IPS DF 6.9 (cell line): ENCODE results near the gene RHOC.
"Not testable (repeated sequence)": the region's sequence is repeated elsewhere in the genome, so short reads cannot be mapped to it uniquely, and the experiment has no call there.

Source experiments
- DNase-seq: peaks from one replicate; pipeline ENCODE4 v3.0.0-alpha.2; 2013; ENCODE audit warnings: low read depth, low spot score
- H3K27ac ChIP-seq: one replicate; pipeline ENCODE4 v1.5.1; 2013; ENCODE audit warnings: low read length, control low read depth
- H3K27me3 ChIP-seq: 2 replicates; pipeline ENCODE4 v1.6.1; 2013; ENCODE audit warnings: mild to moderate bottlenecking, low read length; ENCODE audit not compliant: control insufficient read depth, insufficient read depth
- H3K36me3 ChIP-seq: 2 replicates; pipeline ENCODE4 v1.6.1; 2013; ENCODE audit warnings: low read length; ENCODE audit not compliant: control insufficient read depth, insufficient read depth
- H3K4me1 ChIP-seq: 2 replicates; pipeline ENCODE4 v1.6.1; 2013; ENCODE audit warnings: low read length; ENCODE audit not compliant: control insufficient read depth, insufficient read depth
- H3K4me3 ChIP-seq: 2 replicates; pipeline ENCODE4 v1.5.1; 2013; ENCODE audit warnings: mild to moderate bottlenecking, low read length
- H3K9me3 ChIP-seq: 2 replicates; pipeline ENCODE4 v1.6.1; 2013; ENCODE audit warnings: low read length, inconsistent platforms; ENCODE audit not compliant: control insufficient read depth, insufficient read depth
- WGBS: extraction: QIAGEN DNeasy Blood & Tissue Kit; methylation state at CpG from one replicate; pipeline ENCODE4 v1.1.7; 2013; ENCODE audit warnings: mixed read lengths, missing lambda C conversion rate; ENCODE audit not compliant: insufficient read length, insufficient coverage; 5-methylcytosine and 5-hydroxymethylcytosine counted together

RHOC gene

DNA sequence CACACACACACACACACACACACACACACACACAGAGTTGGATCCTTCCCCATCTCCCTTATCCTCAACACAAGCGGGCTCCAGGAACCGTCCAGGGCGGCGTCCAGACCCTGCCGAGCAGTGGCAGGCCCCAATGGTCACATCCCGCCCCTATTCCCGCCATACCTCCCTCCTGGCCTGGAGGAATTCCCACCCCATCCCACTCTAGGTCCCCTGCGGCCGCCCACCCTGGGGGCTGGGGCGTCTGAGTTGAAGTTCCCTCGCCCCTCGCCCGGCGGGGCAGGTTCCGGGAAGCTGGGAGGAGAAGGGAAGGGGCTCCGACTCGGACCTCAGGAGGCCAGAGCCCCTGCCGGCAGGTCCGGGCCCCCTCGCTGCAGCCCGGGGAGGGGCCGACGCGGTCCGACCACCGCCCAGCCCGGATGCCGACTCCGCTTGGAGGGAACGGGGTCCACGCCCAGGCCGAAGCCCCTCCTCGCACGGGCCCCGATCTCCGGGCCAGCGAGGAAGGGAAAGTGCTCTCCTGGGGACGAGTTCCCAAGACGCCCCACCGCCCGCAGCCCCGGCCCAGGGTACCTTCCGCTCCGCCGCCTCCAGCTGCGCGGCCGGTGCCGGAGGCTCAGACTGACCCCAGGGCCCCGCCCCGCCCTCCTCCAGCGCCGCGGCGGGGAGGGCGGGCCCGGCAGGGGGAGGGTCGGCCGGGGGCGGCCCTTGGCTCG, at the start of gene RHOC:
TSS of gene RHOC (minus strand) at position 623 of the 716 bp plus-strand sequence. CDS start 3,328 bp downstream, outside the sequence.
- Histone ChIP-seq H3K4me1 (peaks cover 10% of the 10 kb centered on the region), H3K27ac (no peak within 1 kb of the TSS), H3K4me3 (peak within 1 kb of the TSS; percentile 86), H3K27me3 (no peaks in the 10 kb centered on the region; the same call in 1 of the 2 replicates), H3K36me3 (peaks cover 4% of the 10 kb centered on the region; the same call in 1 of the 2 replicates), H3K9me3 (no peaks in the 10 kb centered on the region)
- no peak for DNase-seq
- no CpG with 5 or more reads among the region's 61 CpGs for WGBS

DNA sequence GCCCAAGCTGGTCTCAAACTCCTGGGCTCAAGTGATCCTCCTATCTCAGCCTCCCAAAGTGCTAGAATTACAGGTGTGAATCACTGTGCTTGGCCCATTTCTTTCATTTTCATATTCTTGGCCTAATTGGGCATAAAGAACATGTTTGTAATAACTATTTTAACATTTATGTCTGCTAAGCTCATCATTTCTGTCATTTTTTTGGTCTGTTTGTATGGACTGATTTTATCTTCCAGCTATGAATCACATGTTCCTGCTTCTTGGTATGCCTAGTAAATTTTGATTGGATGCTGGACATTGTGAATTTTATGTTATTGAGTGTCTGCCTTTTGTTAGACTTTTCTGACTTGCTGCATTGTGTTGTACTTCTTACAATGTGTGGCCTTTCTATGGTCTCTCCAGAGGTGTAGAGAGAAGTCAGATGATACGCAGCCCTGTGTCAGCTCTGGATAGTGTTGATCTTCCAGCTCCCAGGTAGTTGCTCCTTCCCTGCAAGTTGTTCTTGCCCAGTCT, 47.2 kb upstream of the RHOC start:
- Histone ChIP-seq H3K4me1 (0 out of 2 replicates have a peak, but pooled peaks cover 1% of the 10 kb centered on the region), H3K9me3 (no peaks in the 10 kb centered on the region), H3K4me3 (no peak overlapping the region), H3K27ac (no peak overlapping the region), H3K36me3 (no peaks in the 10 kb centered on the region), H3K27me3 (no peaks in the 10 kb centered on the region)
- no peak for DNase-seq
- WGBS = no CpG with 5 or more reads among the region's 1 CpG

DNA sequence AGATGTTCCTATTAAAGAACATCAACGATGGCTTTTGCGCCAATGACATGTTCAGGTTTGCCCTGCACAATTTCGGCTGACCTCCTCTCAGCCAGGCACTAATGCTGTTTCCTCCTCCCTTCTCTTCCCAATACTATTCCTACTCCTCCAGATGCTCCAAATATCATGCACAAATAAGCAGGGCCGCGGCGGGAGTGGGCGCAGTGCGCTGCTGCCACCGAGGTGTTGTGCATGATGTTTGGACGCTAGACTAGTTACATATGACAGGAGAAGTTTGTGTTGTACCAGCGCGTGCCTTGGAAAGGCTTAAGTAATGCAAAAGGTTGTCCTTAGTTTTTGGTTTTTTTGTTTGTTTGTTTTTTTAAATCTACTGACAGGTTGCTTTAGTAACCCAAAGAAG, 41.5 kb upstream of the RHOC start:
- no peak for DNase-seq
- Histone ChIP-seq H3K27ac (no peak overlapping the region), H3K9me3 (no peaks in the 10 kb centered on the region), H3K4me3 (no peak overlapping the region), H3K36me3 (no peaks in the 10 kb centered on the region), H3K4me1 (no peaks in the 10 kb centered on the region), H3K27me3 (peaks cover 9% of the 10 kb centered on the region; the same call in 1 of the 2 replicates)
- WGBS = no CpG with 5 or more reads among the region's 12 CpGs

DNA sequence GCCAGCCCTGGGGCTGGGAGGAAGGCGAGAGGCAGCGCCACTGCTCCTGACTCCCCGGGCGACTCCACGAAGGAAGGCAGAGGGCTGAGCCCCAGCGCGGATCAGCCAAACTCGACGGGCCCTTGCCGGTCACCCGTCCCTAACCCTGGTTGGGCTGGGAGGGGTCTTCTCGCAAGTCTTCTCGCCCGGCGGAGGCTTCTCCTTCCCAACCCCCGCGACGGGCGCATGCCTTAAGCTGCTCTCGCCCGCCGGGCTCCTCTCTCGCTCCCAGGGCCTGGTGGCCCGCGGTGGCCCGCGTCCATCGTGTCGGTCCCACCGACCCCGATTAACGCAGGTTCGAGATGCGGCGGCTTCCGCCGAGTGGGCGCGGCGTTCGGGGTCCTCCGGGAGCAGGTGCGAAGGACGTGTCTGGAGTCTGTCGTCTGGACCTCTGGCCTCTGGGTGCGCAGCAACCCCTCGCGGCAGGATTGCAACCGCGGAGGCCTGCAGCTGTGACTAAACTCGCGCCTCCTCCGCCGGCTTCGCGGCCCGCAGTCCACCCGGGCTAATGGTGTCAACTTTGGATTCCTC, 37.2 kb upstream of the RHOC start:
- Histone ChIP-seq H3K9me3 (no peaks in the 10 kb centered on the region), H3K4me1 (no peaks in the 10 kb centered on the region), H3K27me3 (peaks cover 9% of the 10 kb centered on the region; the same call in 1 of the 2 replicates), H3K27ac (no peak overlapping the region), H3K36me3 (no peaks in the 10 kb centered on the region), H3K4me3 (peak overlapping the region; percentile 13; the same call in 1 of the 2 replicates)
- no CpG with 5 or more reads among the region's 58 CpGs for WGBS
- DNase-seq = no peak

DNA sequence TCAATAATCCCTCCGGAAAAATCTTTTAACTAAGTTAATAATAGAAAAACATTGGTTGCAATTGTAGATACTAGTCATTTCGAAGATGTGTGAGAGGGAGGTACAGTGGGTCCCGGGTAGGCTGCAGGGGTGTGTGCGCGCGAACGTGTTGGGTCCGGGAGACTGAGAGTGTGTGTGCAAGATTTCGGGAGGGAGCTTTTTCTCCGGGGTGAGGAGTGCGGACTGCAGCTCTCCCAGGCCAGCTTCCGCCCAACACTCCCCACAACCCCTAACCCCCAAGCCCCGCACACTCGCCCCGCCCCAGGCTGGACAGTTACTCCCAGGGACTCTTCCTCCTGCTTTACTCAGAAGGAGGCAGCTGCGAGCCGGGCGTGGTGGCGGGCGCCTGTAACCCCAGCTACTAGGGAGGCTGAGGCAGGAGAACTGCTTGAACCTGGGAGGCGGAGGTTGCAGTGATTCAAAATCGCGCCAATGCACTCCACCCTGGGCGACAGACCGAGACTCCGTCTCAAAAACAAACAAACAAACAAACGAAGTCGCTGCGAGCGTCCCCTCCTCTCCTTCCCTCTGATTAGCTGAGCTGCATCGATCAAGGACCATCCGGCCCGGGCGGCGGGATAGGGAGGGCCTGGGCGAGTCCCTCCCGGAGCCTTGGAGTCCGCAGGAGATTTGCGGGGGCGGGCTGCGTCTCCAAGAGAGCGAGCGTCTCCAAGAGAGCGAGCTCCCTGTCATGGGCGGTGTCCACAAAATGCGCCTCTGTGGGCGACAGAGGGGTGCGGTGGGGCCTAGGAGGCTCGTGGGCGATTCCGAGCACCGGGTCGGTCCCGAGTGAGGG, 36.5 kb upstream of the RHOC start:
- Histone ChIP-seq H3K27me3 (peaks cover 9% of the 10 kb centered on the region; the same call in 1 of the 2 replicates), H3K27ac (no peak overlapping the region), H3K9me3 (no peaks in the 10 kb centered on the region), H3K36me3 (no peaks in the 10 kb centered on the region), H3K4me3 (peak overlapping the region; percentile 13; the same call in 1 of the 2 replicates), H3K4me1 (no peaks in the 10 kb centered on the region)
- WGBS = no CpG with 5 or more reads among the region's 54 CpGs
- no peak for DNase-seq

DNA sequence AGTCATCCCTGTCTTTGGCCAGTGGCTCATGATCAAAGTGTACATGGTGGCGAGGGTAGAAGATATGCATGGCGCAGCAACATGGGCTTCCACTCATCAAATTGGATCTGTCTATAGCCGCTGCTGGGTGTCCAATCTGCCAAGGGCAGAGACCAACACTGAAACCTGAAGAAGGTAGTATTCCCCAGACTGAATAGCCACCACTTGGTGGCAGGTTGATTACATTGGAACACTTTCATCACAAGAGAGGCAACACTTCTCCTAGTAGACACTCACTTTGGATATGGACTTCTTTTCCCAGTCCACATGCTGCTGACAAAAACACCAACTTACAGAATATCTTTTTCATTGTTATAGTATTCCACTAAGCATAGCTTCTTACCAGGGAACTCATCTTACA, 30.6 kb upstream of the RHOC start:
- Histone ChIP-seq H3K9me3 (no peaks in the 10 kb centered on the region), H3K27ac (no peak overlapping the region), H3K36me3 (no peaks in the 10 kb centered on the region), H3K4me3 (no peak overlapping the region), H3K27me3 (no peaks in the 10 kb centered on the region), H3K4me1 (no peaks in the 10 kb centered on the region)
- WGBS = no CpG with 5 or more reads among the region's 3 CpGs
- no peak for DNase-seq

DNA sequence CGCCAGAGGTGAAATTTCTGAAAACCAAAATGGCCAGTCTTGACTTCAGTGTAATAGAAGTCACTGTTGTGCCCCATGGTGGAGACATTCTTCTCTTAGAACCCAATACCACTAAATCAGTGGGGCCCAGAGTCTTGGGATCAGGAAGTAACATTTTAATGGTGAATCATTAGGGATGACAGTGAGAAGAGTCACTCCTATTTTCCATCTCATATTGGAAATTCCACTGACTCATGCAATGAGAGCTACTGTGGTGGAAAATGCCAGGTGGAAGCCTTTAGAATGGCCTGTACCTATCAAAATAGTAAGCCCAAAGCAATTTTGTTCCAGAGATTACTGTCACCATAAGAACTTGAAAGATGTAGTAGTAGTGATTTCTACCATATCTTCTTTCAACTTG, 28.8 kb upstream of the RHOC start:
- H3K27me3 ChIP-seq = no peaks in the 10 kb centered on the region
- H3K9me3 ChIP-seq = no peaks in the 10 kb centered on the region
- DNase-seq = no peak
- H3K4me3 ChIP-seq = no peak overlapping the region
- no peak overlapping the region for H3K27ac ChIP-seq
- no CpG with 5 or more reads among the region's 1 CpG for WGBS
- H3K4me1 ChIP-seq = no peaks in the 10 kb centered on the region
- no peaks in the 10 kb centered on the region for H3K36me3 ChIP-seq

DNA sequence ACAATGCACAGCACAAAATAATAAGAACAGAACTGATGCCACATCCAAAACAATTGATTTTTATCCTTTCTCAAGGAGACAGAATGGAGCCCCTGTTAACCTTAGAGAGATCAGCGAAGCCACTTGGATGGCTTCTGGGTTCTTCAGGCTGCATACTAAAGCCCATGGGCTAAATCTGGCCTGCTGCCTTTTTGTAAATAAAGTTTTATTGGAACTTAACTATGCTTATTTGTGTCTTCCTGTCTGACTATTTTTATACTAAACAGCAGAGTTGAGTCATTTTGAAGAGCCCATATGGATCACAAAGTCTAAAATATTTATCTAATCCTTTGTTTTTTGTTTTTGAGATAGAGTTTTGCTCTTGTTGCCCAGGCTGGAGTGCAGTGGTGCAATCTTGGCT, 24.5 kb upstream of the RHOC start:
- no peak for DNase-seq
- Histone ChIP-seq H3K9me3 (no peaks in the 10 kb centered on the region), H3K4me1 (no peaks in the 10 kb centered on the region), H3K27ac (no peak overlapping the region), H3K27me3 (no peaks in the 10 kb centered on the region), H3K36me3 (no peaks in the 10 kb centered on the region), H3K4me3 (no peak overlapping the region)
- no CpG with 5 or more reads among the region's 1 CpG for WGBS

DNA sequence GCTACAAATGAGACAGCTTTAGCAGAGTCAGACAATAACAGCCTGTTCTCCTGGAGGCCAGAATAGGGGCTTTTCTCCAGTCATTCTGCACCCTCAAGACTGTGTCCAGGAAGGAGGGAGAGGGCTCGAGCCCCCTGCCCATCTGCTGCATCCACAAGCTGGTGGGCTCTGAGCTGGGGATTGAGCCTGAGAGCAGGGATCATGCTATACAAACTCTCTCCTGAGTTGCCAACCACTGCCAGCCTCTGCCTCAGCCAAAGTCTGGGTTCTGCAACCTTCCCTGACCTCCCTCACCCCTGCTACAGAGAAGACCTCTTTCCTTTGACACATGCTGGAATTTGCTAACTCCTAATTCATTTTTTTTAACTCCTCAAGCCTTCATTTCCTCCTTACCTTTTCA, 23.0 kb upstream of the RHOC start:
- Histone ChIP-seq H3K36me3 (no peaks in the 10 kb centered on the region), H3K4me3 (no peak overlapping the region), H3K27me3 (no peaks in the 10 kb centered on the region), H3K27ac (no peak overlapping the region), H3K9me3 (no peaks in the 10 kb centered on the region), H3K4me1 (no peaks in the 10 kb centered on the region)
- no peak for DNase-seq
- no CpG with 5 or more reads among the region's 1 CpG for WGBS

DNA sequence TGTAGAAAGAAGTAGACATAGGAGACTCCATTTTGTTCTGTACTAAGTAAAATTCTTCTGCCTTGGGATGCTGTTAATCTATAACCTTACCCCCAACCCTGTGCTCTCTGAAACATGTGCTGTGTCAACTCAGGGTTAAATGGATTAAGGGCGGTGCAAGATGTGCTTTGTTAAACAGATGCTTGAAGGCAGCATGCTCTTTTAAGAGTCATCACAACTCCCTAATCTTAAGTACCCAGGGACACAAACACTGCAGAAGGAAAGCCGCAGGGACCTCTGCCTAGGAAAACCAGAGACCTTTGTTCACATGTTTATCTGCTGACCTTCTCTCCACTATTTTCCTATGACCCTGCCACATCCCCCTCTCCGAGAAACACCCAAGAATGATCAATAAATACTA, 22.1 kb upstream of the RHOC start:
- not testable (repeated sequence) for H3K9me3 ChIP-seq, H3K4me3 ChIP-seq, H3K27ac ChIP-seq, DNase-seq, H3K4me1 ChIP-seq, H3K27me3 ChIP-seq, H3K36me3 ChIP-seq
- WGBS = no CpG with 5 or more reads among the region's 3 CpGs
